GM10266 (cell line): Measurements from ENCODE around the gene PARP12.
A peak's percentile ranks its signal among the peaks of the same experiment; 100 is the strongest.

Experiments
- DNase-seq: peaks from one replicate; pipeline ENCODE4 v3.0.0; 2012; ENCODE audit errors: extremely low spot score
- CTCF ChIP-seq: IDR thresholded peaks from 2 replicates; pipeline ENCODE4 v1.5.1; 2012; ENCODE audit warnings: mild to moderate bottlenecking, low read depth; ENCODE audit not compliant: control insufficient read depth, insufficient read depth; ENCODE audit errors: missing control alignments

Gene PARP12

GRCh38 chr7:140006600-140006999 is 56.2 kb downstream of the PARP12 start:
- TF ChIP-seq CTCF: no peak
- no peak for DNase-seq

- TF ChIP-seq CTCF: no peak
- DNase-seq: no peak
Measured at GRCh38 chr7:140005754-140006503, 56.8 kb downstream of the PARP12 start.

GRCh38 chr7:140005341-140005740 is 57.4 kb downstream of the PARP12 start:
- no peak for TF ChIP-seq CTCF
- no peak for DNase-seq

GRCh38 chr7:140004672-140005071 is 58.1 kb downstream of the PARP12 start:
- no peak for DNase-seq
- no peak for TF ChIP-seq CTCF

GRCh38 chr7:140003913-140004382 is 58.8 kb downstream of the PARP12 start:
- DNase-seq: peak; percentile 72
- peak; percentile 50 for TF ChIP-seq CTCF

- DNase-seq: no peak
- TF ChIP-seq CTCF: no peak
Measured at GRCh38 chr7:140000666-140001268, 62.0 kb downstream of the PARP12 start.

GRCh38 chr7:139999516-139999915 is 63.2 kb downstream of the PARP12 start:
- no peak for TF ChIP-seq CTCF
- no peak for DNase-seq
